ENCODE data around the gene DRD4.

GRCh38 chr11:657691-658126, 20.6 kb downstream of the DRD4 start:
- TF ChIP-seq POLR2A (IDR thresholded peaks at IDR 0.05): no peak
- no peak for TF ChIP-seq CTCF (IDR thresholded peaks at IDR 0.05)

Data from thyroid gland (tissue), 4 donors.